ENCODE results near the gene FAM171A2.

Gene FAM171A2

DNA sequence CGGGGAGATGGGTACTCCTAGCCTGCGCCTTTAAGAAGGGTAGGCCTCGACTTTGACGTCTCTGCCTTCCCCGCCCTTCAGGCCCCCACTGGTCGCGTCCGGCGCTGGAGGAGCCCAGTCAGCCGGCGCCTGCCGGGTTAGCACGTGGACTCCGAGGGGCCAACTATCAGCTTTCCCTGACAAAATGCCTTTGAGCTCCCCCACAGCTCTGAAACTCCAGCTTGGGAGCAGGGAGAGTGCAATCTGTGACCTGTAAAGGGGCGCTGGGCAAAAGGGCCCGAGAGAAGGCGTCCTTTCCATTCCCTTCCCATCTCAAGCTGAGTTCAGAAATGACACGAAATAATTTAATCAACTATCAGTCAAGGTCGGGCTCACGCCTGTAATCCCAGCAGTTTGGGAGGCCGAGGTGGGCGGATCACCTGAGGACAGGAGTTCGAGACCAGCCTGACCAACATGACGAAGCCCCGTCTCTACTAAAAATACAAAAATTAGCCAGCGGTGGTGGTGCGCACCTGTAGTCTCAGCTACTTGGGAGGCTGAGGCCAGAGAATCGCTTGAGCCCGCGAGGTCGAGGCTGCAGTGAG is 36.7 kb downstream of the FAM171A2 start:
- peak overlapping the region; percentile 98 for H3K27ac Mint-ChIP-seq
- no peaks in the 10 kb centered on the region for H3K9me3 Mint-ChIP-seq
- H3K27me3 Mint-ChIP-seq, result no peaks in the 10 kb centered on the region
- H3K36me3 Mint-ChIP-seq, result peaks cover 6% of the 10 kb centered on the region
- peaks cover 49% of the 10 kb centered on the region for H3K4me1 Mint-ChIP-seq
- H3K4me3 Mint-ChIP-seq, result peak overlapping the region; percentile 64
- ATAC-seq, result peak; percentile 85

DNA sequence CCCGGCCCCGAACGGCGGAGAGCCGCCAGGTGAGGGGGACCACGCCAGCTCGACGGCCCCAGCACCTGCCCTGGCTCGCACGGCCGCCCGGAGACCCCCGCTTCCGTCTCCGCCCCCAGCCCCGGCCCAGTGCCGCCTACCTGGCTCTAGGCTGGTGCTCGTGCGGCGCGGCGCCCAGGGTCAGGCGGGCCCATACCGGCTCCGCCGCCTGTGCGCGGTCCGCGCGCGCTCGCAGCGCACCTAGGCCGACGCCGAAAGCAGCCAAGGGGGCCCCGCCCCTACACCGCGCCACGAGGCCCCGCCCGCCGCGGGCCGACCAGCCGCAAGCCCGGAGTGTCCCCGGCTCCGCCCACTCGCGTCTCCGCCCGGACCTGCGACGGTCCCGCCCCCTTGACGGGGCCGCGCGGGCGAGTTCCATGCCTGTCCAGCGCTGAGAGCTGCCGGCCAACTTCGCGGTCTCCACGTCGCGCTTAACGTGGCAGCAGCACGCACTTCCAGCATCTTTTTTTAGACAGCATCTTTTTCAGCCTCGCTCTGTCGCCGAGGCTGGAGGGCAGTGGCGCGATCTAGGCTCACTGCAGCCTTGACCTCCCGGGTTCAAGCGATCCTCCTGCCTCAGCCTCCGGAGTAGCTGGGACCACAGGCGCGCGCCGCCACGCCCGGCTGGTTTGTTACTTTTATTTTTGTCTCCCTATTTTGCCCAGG is 38.9 kb downstream of the FAM171A2 start, which contains the start of gene SLC25A39:
TSS of gene SLC25A39 (minus strand) at position 253 of the 705 bp plus-strand sequence. CDS start 1,261 bp downstream, outside the sequence.
- Mint-ChIP-seq H3K9me3 (no peaks in the 10 kb centered on the region), H3K4me3 (peak within 1 kb of the TSS; percentile 97), H3K27me3 (no peaks in the 10 kb centered on the region), H3K4me1 (peaks cover 51% of the 10 kb centered on the region), H3K36me3 (peaks cover 24% of the 10 kb centered on the region), H3K27ac (peak within 1 kb of the TSS; percentile 98)
- ATAC-seq, result peak; percentile 88

DNA sequence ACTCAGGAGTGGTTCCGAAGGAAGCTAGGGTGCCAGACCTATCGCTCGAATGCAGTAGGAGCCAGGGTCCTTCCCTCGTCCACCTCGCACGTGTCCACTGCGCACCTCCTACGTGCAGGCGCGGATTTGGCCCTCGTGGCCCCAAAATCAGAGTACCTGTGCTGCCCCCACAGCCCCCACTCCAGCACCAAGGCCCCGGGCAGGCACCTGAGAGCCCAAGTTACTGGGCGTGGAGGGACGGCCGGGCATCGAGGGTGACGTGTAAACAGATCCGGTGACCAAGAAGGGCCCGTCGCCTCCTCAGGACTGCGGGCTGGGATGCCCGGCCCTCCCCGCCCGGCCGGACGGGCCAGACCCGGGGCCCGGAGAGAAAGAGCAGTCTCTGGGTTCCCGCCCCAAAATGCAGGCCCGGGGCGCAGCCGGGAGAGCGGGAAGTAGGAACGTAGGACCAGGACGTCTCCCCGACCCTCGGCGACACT is 39.5 kb downstream of the FAM171A2 start:
- Mint-ChIP-seq H3K36me3 (peaks cover 30% of the 10 kb centered on the region), H3K27ac (no peak overlapping the region), H3K4me1 (peaks cover 51% of the 10 kb centered on the region), H3K9me3 (no peaks in the 10 kb centered on the region), H3K4me3 (peak overlapping the region; percentile 97), H3K27me3 (no peaks in the 10 kb centered on the region)
- peak; percentile 0 for ATAC-seq

DNA sequence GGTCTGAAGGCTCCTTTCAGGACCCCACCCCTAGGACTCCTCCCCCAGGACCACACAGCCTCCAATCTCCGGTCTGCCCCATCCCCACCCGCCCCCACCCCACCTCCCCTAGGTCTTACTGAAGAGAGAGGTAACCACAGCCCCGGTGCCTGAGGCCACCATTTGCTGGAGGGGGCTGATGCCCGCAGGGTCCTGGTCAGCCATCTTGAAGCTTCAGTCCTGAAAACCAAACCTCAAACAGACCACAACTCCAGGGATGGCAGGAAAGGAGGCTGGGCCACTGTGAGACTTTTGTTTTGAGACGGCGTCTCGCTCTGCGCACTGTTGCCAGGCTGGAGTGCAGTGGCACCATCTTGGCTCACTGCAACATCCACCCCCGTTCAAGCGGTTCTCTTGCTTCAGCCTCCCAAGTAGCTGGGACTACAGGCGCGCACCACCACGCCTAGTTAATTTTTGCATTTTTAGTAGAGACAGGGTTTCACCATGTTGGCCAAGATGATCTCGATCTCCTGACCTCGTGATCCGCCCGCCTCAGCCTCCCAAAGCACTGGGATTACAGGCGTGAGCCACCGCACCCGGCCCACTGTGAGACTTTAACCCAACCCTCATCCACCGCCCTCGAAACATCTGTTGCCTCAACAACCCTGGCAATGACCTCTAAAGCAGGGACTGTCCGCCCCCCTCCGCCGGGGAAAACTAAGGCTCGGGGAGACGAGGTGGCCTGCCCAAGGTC is 40.1 kb downstream of the FAM171A2 start:
- Mint-ChIP-seq H3K27ac (no peak overlapping the region), H3K9me3 (no peaks in the 10 kb centered on the region), H3K4me3 (peak overlapping the region; percentile 97), H3K27me3 (peaks cover 3% of the 10 kb centered on the region), H3K4me1 (peaks cover 51% of the 10 kb centered on the region), H3K36me3 (peaks cover 35% of the 10 kb centered on the region)
- no peak for ATAC-seq

DNA sequence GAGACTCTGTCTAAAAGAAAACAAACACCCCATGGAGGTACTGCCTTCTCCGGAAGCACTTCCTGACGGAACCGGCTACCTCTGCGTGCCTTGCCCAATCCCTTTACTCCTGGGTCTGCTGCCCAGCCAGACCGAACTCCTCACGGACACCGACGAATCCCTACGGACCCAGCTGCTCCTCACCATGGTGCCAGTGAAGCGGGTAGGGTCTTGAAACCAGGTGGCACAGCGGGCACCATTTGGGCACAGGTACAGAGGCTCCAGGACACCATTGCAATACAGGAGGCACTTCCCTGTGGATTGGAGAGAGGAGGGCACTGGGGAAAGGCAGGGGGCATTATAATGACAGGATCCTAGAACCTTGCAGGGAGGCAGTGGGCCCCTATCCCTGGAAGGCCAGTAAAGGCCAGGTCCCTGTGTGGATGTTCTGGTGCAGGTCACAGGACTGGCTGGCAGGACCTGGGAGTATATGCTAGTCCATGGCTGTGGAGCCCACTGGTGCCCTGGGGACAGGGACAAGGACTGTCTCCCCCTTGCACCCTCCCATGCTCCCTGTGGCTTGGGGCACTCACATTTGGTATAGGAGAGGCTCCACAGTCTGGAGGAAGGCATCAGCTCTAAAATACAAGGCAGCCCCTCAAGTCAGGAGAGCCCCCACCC is 41.3 kb downstream of the FAM171A2 start:
- H3K36me3 Mint-ChIP-seq, result peaks cover 41% of the 10 kb centered on the region
- no peak for ATAC-seq
- no peak overlapping the region for H3K27ac Mint-ChIP-seq
- no peak overlapping the region for H3K4me3 Mint-ChIP-seq
- peaks cover 15% of the 10 kb centered on the region for H3K27me3 Mint-ChIP-seq
- peaks cover 51% of the 10 kb centered on the region for H3K4me1 Mint-ChIP-seq
- H3K9me3 Mint-ChIP-seq, result no peaks in the 10 kb centered on the region

DNA sequence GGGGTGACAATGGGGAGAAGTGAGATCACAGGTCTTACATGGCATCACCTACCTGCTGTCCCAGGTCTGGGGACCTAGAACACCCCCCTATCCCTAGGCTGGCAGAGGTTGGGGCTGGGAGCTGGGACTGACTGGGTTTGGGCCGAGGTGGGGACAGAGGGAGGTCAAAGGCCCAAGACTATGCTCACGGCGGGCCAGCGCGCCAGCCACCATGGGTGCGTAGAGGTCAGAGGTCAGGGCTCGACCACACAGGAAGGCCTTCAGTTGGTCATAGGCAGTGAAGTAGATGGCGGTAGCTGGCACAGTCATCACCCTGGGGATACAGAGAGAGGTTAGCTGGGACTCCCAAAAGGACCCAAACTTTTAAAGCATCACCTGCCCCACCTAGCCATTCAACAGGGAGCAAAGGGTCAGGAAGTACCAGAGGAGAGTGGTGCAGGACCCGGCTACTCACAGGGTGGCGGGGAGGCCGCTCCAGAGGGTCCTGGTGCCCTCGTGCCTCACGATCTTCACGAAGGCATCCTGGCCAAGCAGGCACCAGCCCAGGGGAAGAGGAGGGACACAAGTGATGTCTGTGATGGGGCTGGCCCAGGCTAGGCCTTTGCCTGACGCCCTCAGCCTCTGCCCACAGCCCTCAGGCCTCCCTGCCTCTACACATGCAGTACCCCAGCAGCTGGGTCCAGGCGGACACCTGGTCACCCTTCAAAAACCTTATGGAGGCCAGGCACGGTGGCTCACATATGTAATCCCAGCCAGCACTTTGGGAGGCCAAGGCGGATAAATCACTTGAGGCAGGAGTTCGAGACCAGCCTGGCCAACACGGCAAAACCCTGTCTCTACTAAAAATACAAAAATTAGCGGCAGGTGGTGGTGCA is 42.2 kb downstream of the FAM171A2 start:
- Mint-ChIP-seq H3K27me3 (peaks cover 23% of the 10 kb centered on the region), H3K27ac (no peak overlapping the region), H3K4me1 (peaks cover 46% of the 10 kb centered on the region), H3K36me3 (peaks cover 41% of the 10 kb centered on the region), H3K9me3 (no peaks in the 10 kb centered on the region), H3K4me3 (no peak overlapping the region)
- no peak for ATAC-seq

DNA sequence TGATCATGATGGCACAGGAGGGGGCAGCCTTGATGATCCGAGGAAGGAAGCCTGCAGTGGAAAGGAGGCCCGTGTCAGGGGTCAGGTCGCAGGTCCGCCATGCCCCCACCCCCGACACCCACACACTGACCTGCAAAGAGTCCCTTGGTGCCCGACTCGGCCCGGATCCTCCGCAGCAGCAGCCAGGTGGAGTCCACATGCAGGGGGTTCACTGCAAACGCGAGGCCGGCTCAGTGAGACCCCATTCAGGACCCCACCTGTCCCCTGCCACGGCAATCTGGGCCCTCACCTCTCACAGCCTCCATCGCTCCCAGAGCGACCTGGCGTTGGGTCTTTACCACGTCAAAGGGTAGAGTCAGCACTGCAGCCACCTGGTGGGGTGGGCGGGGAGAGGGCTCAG is 43.6 kb downstream of the FAM171A2 start:
- peaks cover 49% of the 10 kb centered on the region for H3K4me1 Mint-ChIP-seq

DNA sequence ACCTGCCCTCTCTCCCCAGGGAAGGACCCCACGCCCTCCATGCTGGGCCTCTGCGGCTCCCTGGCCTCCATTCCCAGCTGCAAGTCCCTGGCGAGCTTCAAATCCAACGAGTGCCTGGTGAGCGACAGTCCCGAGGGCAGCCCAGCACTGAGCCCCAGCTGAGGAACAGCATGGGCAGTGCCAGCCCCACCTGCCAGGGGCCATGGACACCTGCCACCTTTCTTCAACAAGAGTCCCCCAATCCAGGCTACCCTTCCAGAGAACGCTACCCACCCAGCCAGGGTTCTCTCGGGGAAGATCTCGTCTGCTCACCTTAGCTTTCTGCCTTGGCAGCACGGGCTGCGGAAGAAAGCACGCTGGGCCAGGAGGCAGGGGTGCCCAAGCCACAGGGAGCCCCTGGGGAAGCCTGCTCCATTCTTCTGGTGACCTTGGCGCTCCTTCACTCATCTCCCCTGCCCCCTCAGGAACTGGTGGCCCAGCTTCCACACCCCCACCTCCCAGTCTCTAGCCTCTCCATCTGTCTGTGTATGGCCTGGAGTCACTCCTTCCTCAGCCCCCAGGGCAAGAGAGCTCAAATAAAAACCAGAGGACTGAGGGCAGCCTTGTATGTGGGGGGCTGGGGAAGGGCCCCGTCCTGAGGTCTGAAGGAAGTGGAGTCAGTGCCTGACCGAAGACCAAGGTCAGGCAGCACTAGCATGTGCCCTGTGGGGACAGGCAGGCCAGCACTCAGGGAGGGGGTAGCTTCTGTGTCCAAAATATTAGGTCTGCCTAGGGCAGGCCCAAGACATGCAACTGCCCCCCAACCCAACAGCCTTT is 45.4 kb downstream of the FAM171A2 start:
- ATAC-seq, result no peak
- H3K27ac Mint-ChIP-seq, result no peak overlapping the region

More for the DNA sequence above, 43.6 kb downstream of the FAM171A2 start:
- peaks cover 36% of the 10 kb centered on the region for H3K27me3 Mint-ChIP-seq
- H3K27ac Mint-ChIP-seq, result no peak overlapping the region
- no peak overlapping the region for H3K4me3 Mint-ChIP-seq
- ATAC-seq, result no peak
- H3K9me3 Mint-ChIP-seq, result no peaks in the 10 kb centered on the region
- H3K36me3 Mint-ChIP-seq, result peaks cover 41% of the 10 kb centered on the region

DNA sequence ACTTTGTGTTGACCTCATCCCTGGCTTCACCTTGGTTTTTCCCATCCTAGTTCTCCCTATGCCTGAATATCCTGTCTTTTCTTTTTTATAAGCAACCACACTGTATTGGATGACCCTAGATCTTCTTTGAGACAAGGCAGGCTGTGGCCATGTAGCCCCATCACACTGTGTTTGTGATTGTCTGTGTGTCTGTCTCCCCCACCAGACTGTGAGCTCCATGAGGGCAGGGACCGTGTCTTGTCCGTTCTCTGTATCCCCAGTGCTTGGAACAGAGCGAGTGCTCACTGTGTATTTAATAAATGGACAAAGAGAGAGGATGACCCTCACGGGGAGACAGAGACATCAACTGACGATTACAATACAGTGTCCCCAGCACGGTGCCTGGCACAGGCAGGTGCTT is 46.1 kb downstream of the FAM171A2 start:
- Mint-ChIP-seq H3K9me3 (no peaks in the 10 kb centered on the region), H3K36me3 (peaks cover 40% of the 10 kb centered on the region), H3K4me3 (no peak overlapping the region), H3K4me1 (peaks cover 29% of the 10 kb centered on the region), H3K27me3 (peaks cover 55% of the 10 kb centered on the region), H3K27ac (no peak overlapping the region)
- ATAC-seq, result no peak

More for the DNA sequence above, 45.4 kb downstream of the FAM171A2 start:
- Mint-ChIP-seq H3K36me3 (peaks cover 41% of the 10 kb centered on the region), H3K4me1 (peaks cover 36% of the 10 kb centered on the region), H3K27me3 (peaks cover 47% of the 10 kb centered on the region), H3K4me3 (no peak overlapping the region), H3K9me3 (no peaks in the 10 kb centered on the region)

DNA sequence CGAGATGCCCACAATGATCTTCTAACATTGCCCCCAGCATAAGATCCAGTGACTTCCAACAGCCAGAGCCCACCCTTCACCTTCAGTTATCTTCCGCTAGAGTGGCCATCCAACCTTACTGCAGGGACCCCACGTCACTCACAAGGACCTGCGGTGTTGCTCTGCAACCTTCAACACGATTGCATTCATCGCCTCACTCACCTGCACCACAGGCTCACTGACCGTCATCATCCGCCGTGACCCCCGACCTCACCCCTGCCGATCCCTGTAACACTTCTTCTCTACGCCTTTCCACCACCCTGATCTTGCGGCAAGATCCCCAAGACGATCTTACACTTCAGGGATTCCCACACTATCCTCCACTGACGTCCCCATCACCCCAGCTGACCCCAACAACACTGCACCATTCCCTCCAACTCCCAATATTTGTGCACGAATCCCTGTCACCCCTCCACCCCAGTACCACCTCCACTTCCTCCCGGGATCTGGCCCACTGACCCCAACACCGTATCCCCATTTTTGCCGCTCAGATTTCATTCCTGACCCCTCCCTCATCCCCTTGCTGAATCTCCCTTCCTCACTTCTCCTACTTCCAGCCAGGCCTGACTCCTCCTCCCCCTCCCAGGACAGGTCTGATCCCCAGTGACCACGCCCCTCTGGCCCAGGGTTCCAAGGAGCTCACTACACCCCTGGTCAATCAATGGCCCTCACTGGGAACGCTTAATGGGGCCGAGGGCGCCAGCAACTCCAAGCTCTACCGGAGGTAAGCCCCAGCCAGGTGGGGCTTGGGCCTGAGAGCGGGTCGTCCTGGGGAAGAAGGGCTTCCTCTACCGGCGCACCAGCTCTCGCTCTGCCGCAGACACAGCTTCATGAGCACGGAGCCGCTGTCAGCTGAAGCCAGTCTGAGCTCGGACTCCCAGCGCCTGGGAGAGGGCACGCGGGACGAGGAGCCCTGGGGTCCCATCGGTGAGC is 47.6 kb downstream of the FAM171A2 start:
- peak overlapping the region; percentile 77 for H3K4me3 Mint-ChIP-seq
- ATAC-seq, result no peak
- H3K27me3 Mint-ChIP-seq, result peaks cover 63% of the 10 kb centered on the region
- no peak overlapping the region for H3K27ac Mint-ChIP-seq
- peaks cover 25% of the 10 kb centered on the region for H3K36me3 Mint-ChIP-seq
- no peaks in the 10 kb centered on the region for H3K9me3 Mint-ChIP-seq
- peaks cover 14% of the 10 kb centered on the region for H3K4me1 Mint-ChIP-seq

DNA sequence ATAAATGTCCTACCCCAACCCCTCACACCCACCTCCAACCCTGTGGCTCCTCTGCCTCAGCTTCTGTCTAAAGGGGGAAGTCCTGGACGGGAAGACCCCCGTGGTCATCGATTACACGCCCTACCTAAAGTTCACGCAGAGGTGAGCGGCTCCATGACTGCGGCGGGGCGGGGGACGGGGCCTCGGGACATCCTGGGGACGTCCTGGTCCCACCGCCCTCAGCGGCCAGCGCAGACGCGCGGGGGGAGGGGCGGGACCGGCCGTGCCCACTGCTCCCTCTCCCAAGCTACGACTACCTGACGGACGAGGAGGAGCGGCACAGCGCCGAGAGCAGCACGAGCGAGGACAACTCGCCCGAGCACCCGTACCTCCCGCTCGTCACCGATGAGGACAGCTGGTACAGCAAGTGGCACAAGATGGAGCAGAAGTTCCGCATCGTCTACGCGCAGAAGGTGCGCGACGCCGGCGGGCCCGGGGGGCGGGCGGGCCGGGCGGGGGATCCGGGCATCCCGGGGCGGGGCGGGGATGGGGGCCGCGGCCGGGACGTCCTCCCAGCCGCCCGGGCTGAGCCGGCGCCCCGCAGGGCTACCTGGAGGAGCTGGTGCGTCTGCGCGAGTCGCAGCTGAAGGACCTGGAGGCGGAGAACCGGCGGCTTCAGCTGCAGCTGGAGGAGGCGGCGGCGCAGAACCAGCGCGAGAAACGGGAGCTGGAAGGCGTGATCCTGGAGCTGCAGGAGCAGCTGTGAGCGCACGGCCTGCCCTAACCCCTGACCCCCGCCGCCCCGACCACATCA is 48.6 kb downstream of the FAM171A2 start:
- no peaks in the 10 kb centered on the region for H3K9me3 Mint-ChIP-seq
- H3K27me3 Mint-ChIP-seq, result peaks cover 64% of the 10 kb centered on the region
- peak; percentile 67 for ATAC-seq
- H3K4me1 Mint-ChIP-seq, result peaks cover 18% of the 10 kb centered on the region
- peaks cover 18% of the 10 kb centered on the region for H3K36me3 Mint-ChIP-seq
- peak overlapping the region; percentile 77 for H3K4me3 Mint-ChIP-seq
- H3K27ac Mint-ChIP-seq, result no peak overlapping the region

DNA sequence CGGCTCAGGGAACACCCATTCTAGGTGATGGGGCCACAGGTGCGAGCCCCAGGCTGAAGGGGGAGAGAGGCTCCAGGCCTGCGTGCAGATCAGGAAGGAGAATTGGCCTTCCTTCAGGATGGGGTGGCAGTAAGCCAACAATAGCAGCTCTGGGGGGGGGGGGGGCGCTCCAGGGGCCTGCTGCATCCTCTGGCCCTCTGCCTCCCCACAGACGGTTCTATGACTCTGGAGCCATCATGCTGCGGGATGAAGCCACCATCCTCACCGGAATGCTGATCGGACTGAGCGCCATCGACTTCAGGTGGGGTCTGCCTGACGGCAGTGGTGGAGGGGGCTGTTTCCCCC is 49.2 kb downstream of the FAM171A2 start:
- no peak for ATAC-seq
- Mint-ChIP-seq H3K4me1 (peaks cover 23% of the 10 kb centered on the region), H3K4me3 (peak overlapping the region; percentile 18), H3K9me3 (no peaks in the 10 kb centered on the region), H3K36me3 (peaks cover 14% of the 10 kb centered on the region), H3K27ac (no peak overlapping the region), H3K27me3 (peaks cover 69% of the 10 kb centered on the region)

All from stimulated activated memory B cell treated with anti-CD40 and anti-IgM and Interleukin-4, amounts not matched to agents 10 μg/mL and 1 μg/mL and 100 μg/mL, for 72 hours (primary cell).